Measurements from ENCODE around the gene PGK1. TPM values are rescaled to one million over a fixed set of nuclear protein-coding genes. Genes with fewer than 3 reads are reported as not detected.

The PGK1 gene
- total and polyA plus RNA-seq, 4 donors: 82.3 to 508 (median 281) TPM

- Histone ChIP-seq H3K9me3 (ENCODE audit: control insufficient read depth in 4 of 4, insufficient read depth in 3 of 4, low read length in 3 of 4) (no peaks in the 10 kb centered on the region), H3K4me3 (no peak overlapping the region), H3K27ac (ENCODE audit: low read depth in 1 of 2, low read length in 1 of 2) (no peak overlapping the region), H3K9ac (ENCODE audit: insufficient read depth in 1 of 2, low read length in 2 of 2) (no peak overlapping the region), H3K4me1 (ENCODE audit: control insufficient read depth in 5 of 5, insufficient read depth in 5 of 5, low read length in 5 of 5) (no peaks in the 10 kb centered on the region), H3K27me3 (ENCODE audit: control insufficient read depth in 3 of 3, insufficient read depth in 3 of 3, low read length in 2 of 3) (peaks cover 0 to 4% (median 0%) of the 10 kb centered on the region in 3 donors), H3K36me3 (ENCODE audit: control insufficient read depth in 4 of 4, insufficient read depth in 4 of 4, low read length in 4 of 4) (peaks cover 6 to 28% (median 23%) of the 10 kb centered on the region in 4 donors)
- ATAC-seq (ENCODE audit: insufficient read depth, low FRiP score) (no peak), DNase-seq (no peak)
- TF ChIP-seq, protein P1, sequence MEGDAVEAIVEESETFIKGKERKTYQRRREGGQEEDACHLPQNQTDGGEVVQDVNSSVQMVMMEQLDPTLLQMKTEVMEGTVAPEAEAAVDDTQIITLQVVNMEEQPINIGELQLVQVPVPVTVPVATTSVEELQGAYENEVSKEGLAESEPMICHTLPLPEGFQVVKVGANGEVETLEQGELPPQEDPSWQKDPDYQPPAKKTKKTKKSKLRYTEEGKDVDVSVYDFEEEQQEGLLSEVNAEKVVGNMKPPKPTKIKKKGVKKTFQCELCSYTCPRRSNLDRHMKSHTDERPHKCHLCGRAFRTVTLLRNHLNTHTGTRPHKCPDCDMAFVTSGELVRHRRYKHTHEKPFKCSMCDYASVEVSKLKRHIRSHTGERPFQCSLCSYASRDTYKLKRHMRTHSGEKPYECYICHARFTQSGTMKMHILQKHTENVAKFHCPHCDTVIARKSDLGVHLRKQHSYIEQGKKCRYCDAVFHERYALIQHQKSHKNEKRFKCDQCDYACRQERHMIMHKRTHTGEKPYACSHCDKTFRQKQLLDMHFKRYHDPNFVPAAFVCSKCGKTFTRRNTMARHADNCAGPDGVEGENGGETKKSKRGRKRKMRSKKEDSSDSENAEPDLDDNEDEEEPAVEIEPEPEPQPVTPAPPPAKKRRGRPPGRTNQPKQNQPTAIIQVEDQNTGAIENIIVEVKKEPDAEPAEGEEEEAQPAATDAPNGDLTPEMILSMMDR (IDR thresholded peaks at IDR 0.05; ENCODE audit: control extremely low read depth, extremely low read depth): no peak
- WGBS, 2 donors: 93 to 100% methylated on average over 1 of the region's 1 CpG
Measured at GRCh38 chrX:78118628-78119027, 14.6 kb downstream of the PGK1 start.

GRCh38 chrX:78119521-78120227 is 15.6 kb downstream of the PGK1 start:
- Histone ChIP-seq H3K9ac (ENCODE audit: insufficient read depth in 1 of 2, low read length in 2 of 2) (no peak overlapping the region), H3K9me3 (ENCODE audit: control insufficient read depth in 4 of 4, insufficient read depth in 3 of 4, low read length in 3 of 4) (no peaks in the 10 kb centered on the region), H3K27me3 (ENCODE audit: control insufficient read depth in 3 of 3, insufficient read depth in 3 of 3, low read length in 2 of 3) (peaks cover 0 to 4% (median 0%) of the 10 kb centered on the region in 3 donors), H3K36me3 (ENCODE audit: control insufficient read depth in 4 of 4, insufficient read depth in 4 of 4, low read length in 4 of 4) (peaks cover 4 to 33% (median 24%) of the 10 kb centered on the region in 4 donors), H3K4me3 (no peak overlapping the region), H3K4me1 (ENCODE audit: control insufficient read depth in 5 of 5, insufficient read depth in 5 of 5, low read length in 5 of 5) (no peaks in the 10 kb centered on the region), H3K27ac (ENCODE audit: low read depth in 1 of 2, low read length in 1 of 2) (no peak overlapping the region)
- ATAC-seq (ENCODE audit: insufficient read depth, low FRiP score) (no peak), DNase-seq (no peak)
- TF ChIP-seq, protein P1 (IDR thresholded peaks at IDR 0.05; ENCODE audit: control extremely low read depth, extremely low read depth): no peak
- WGBS, 2 donors: 49 to 80% methylated on average over 9 of the region's 9 CpGs

- TF ChIP-seq, protein P1 (IDR thresholded peaks at IDR 0.05; ENCODE audit: control extremely low read depth, extremely low read depth): no peak
- Histone ChIP-seq H3K9ac (ENCODE audit: insufficient read depth in 1 of 2, low read length in 2 of 2) (no peak overlapping the region), H3K4me1 (ENCODE audit: control insufficient read depth in 5 of 5, insufficient read depth in 5 of 5, low read length in 5 of 5) (no peaks in the 10 kb centered on the region), H3K27me3 (ENCODE audit: control insufficient read depth in 3 of 3, insufficient read depth in 3 of 3, low read length in 2 of 3) (no peaks in the 10 kb centered on the region), H3K27ac (ENCODE audit: low read depth in 1 of 2, low read length in 1 of 2) (no peak overlapping the region), H3K4me3 (no peak overlapping the region), H3K9me3 (ENCODE audit: control insufficient read depth in 4 of 4, insufficient read depth in 3 of 4, low read length in 3 of 4) (no peaks in the 10 kb centered on the region), H3K36me3 (ENCODE audit: control insufficient read depth in 4 of 4, insufficient read depth in 4 of 4, low read length in 4 of 4) (peaks cover 0 to 29% (median 18%) of the 10 kb centered on the region in 4 donors)
- ATAC-seq (ENCODE audit: insufficient read depth, low FRiP score) (no peak), DNase-seq (no peak)
Measured at GRCh38 chrX:78123190-78123589, 19.1 kb downstream of the PGK1 start.

Measured in lung (tissue), 12 donors.